A673 (cell line): ENCODE data around the gene ADRA1B.

Experiments used
- EZH2 ChIP-seq: fragments of 200-600 bp; sonication (generic); IDR thresholded peaks from 2 replicates; pipeline ENCODE4 v1.6.1; 2017; ENCODE audit warnings: borderline replicate concordance, low read depth, mild to moderate bottlenecking, mixed read lengths, antibody characterized with exemption, low read length; ENCODE audit not compliant: poor library complexity, severe bottlenecking
- TF ChIP-seq, protein P1 (sequence below): fragments of 300-800, 200-600 bp; sonication (generic); conservative IDR thresholded peaks from 2 replicates; pipeline ENCODE4 v1.5.1; 2017; ENCODE audit warnings: low read depth, mild to moderate bottlenecking, antibody characterized with exemption, low read length, moderate library complexity, mixed read lengths

DNA sequence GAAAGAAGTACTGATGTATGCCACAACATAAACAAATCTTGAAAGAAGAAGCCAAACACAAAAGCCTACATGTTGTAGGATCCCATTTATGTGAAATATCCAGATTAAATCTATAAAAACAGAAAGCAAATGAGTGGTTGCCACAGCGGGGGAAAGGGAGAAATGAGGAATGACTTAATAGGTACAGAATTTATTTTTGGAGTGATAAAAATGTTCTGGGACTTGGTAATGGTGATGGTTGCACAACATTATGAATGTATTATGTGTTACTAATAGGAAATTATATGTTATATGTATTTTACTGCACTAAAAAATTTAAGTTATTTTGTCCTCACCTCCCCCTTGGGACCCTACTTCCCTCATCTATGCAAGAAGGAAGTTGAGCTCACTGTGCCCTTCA lies 76.3 kb downstream of the ADRA1B start:
- TF ChIP-seq, protein P1, sequence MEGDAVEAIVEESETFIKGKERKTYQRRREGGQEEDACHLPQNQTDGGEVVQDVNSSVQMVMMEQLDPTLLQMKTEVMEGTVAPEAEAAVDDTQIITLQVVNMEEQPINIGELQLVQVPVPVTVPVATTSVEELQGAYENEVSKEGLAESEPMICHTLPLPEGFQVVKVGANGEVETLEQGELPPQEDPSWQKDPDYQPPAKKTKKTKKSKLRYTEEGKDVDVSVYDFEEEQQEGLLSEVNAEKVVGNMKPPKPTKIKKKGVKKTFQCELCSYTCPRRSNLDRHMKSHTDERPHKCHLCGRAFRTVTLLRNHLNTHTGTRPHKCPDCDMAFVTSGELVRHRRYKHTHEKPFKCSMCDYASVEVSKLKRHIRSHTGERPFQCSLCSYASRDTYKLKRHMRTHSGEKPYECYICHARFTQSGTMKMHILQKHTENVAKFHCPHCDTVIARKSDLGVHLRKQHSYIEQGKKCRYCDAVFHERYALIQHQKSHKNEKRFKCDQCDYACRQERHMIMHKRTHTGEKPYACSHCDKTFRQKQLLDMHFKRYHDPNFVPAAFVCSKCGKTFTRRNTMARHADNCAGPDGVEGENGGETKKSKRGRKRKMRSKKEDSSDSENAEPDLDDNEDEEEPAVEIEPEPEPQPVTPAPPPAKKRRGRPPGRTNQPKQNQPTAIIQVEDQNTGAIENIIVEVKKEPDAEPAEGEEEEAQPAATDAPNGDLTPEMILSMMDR, result no peak
- no peak for TF ChIP-seq EZH2
